Thyroid gland (tissue), 4 donors: ENCODE results near the gene PPIF.

Experiments used
- POLR2A ChIP-seq, 2 donors: fragments of 450-650 bp; IDR thresholded peaks; one replicate each; pipeline ENCODE4 v1.6.1; 2017; ENCODE audit warnings: antibody characterized with exemption in 2 of 2, mild to moderate bottlenecking in 2 of 2, moderate library complexity in 1 of 2
- TF ChIP-seq, protein P1 (sequence below), 6 experiments: fragments of 200-600 bp in 3 of 6; fragments of 450-650 bp in 3 of 6; sonication (generic) in 3 of 6; IDR thresholded peaks; one replicate each; pipeline ENCODE4 v1.5.1; 2016 to 2019; ENCODE audit warnings: antibody characterized with exemption in 6 of 6, mild to moderate bottlenecking in 2 of 6, inconsistent platforms in 1 of 6, moderate library complexity in 1 of 6

GRCh38 chr10:79403441-79404230 lies 56.4 kb downstream of the PPIF start:
- TF ChIP-seq, protein P1, sequence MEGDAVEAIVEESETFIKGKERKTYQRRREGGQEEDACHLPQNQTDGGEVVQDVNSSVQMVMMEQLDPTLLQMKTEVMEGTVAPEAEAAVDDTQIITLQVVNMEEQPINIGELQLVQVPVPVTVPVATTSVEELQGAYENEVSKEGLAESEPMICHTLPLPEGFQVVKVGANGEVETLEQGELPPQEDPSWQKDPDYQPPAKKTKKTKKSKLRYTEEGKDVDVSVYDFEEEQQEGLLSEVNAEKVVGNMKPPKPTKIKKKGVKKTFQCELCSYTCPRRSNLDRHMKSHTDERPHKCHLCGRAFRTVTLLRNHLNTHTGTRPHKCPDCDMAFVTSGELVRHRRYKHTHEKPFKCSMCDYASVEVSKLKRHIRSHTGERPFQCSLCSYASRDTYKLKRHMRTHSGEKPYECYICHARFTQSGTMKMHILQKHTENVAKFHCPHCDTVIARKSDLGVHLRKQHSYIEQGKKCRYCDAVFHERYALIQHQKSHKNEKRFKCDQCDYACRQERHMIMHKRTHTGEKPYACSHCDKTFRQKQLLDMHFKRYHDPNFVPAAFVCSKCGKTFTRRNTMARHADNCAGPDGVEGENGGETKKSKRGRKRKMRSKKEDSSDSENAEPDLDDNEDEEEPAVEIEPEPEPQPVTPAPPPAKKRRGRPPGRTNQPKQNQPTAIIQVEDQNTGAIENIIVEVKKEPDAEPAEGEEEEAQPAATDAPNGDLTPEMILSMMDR (IDR thresholded peaks at IDR 0.05), result no peak
- no peak for TF ChIP-seq POLR2A (IDR thresholded peaks at IDR 0.05)
